CD1c-positive myeloid dendritic cell (primary cell): ENCODE data around the gene OR13H1.
"Not testable (repeated sequence)": the region's sequence is repeated elsewhere in the genome, so short reads cannot be mapped to it uniquely, and the experiment has no call there.

Experiments
- DNase-seq: peaks from one replicate; pipeline ENCODE4 v3.0.0-alpha.2; 2016; ENCODE audit errors: extremely low spot score

Gene OR13H1

GRCh38 chrX:131543774-131544173 is at the start of gene OR13H1:
Gene OR13H1 (plus strand): TSS chrX:131544074. CDS start chrX:131544074, 0 bp downstream.
- no peak for DNase-seq

GRCh38 chrX:131501556-131501955 is 42.3 kb upstream of the OR13H1 start:
- not testable (repeated sequence) for DNase-seq

GRCh38 chrX:131513159-131513914 is 30.5 kb upstream of the OR13H1 start:
- no peak for DNase-seq

- no peak for DNase-seq
These were observed 22.1 kb upstream of the OR13H1 start for GRCh38 chrX:131521824-131522223.

GRCh38 chrX:131544218-131544617 is 344 bp downstream of the OR13H1 start:
- DNase-seq, result no peak

- DNase-seq, result no peak
These were observed 5.1 kb downstream of the OR13H1 start for GRCh38 chrX:131549011-131549410.

- DNase-seq, result not testable (repeated sequence)
These were observed 8.6 kb downstream of the OR13H1 start for GRCh38 chrX:131552453-131552852.

GRCh38 chrX:131558562-131558961 is 14.7 kb downstream of the OR13H1 start:
- no peak for DNase-seq

- DNase-seq, result no peak
These were observed 20.8 kb downstream of the OR13H1 start for GRCh38 chrX:131564553-131565229.

GRCh38 chrX:131565909-131566308 is 22.0 kb downstream of the OR13H1 start:
- DNase-seq, result no peak

- DNase-seq, result no peak
These were observed 27.5 kb downstream of the OR13H1 start for GRCh38 chrX:131571348-131571747.

- no peak for DNase-seq
These were observed 28.6 kb downstream of the OR13H1 start for GRCh38 chrX:131572372-131573014.

GRCh38 chrX:131577413-131577812 is 33.5 kb downstream of the OR13H1 start:
- no peak for DNase-seq

GRCh38 chrX:131577999-131578734 is 34.3 kb downstream of the OR13H1 start:
- DNase-seq, result no peak

- not testable (repeated sequence) for DNase-seq
These were observed 35.0 kb downstream of the OR13H1 start for GRCh38 chrX:131578735-131579367.

- DNase-seq, result no peak
These were observed 45.1 kb downstream of the OR13H1 start for GRCh38 chrX:131588995-131589394.
